Fibroblast of the aortic adventitia (primary cell): ENCODE measurements around the gene ZDHHC4. TPM values are rescaled to one million over a fixed set of nuclear protein-coding genes. Genes with fewer than 3 reads are reported as not detected.

Experiments used
- DNase-seq: peaks from one replicate; pipeline ENCODE4 v3.0.0-alpha.2; 2010; ENCODE audit warnings: low read depth
- H3K4me3 ChIP-seq: 2 replicates; pipeline ENCODE4 v1.5.1; 2011; ENCODE audit warnings: low read depth, mild to moderate bottlenecking, control low read depth, low read length, moderate library complexity
- total RNA-seq: library from RNA; depleted of rRNA; stranded (reverse); fragments of >200 nt; gene quantifications from 2 replicates; pipeline ENCODE4 v1.2.3, GENCODE V29; 2012; ENCODE audit warnings: low replicate concordance
- TF ChIP-seq, protein P1 (sequence below): IDR thresholded peaks from 2 replicates; pipeline ENCODE4 v1.5.1; 2011; ENCODE audit warnings: mild to moderate bottlenecking, low read length, control low read depth, inconsistent platforms; ENCODE audit not compliant: insufficient read depth

The ZDHHC4 gene
- total RNA-seq, 1 donor, result 51.2 TPM

DNA sequence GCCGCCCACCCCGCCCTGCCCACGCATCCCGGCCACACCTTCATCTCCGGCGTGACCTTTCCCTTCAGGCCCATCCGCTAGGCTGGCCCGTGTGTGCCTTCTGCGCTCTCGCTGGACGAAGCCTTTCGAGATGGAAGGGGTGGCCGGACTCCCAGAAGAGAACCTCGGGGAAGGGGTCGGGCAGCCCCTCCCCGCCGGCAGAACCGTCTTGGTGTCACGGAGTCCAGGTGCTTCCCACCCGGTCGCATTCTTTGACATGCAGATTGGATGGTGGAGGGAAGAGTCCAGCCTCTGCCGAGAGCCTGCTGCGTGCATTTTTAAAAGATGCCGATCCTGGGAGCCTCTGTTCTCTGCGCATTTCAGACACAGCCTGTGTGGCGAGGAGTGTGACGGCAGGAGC is 30.8 kb downstream of the ZDHHC4 start:
- TF ChIP-seq, protein P1, sequence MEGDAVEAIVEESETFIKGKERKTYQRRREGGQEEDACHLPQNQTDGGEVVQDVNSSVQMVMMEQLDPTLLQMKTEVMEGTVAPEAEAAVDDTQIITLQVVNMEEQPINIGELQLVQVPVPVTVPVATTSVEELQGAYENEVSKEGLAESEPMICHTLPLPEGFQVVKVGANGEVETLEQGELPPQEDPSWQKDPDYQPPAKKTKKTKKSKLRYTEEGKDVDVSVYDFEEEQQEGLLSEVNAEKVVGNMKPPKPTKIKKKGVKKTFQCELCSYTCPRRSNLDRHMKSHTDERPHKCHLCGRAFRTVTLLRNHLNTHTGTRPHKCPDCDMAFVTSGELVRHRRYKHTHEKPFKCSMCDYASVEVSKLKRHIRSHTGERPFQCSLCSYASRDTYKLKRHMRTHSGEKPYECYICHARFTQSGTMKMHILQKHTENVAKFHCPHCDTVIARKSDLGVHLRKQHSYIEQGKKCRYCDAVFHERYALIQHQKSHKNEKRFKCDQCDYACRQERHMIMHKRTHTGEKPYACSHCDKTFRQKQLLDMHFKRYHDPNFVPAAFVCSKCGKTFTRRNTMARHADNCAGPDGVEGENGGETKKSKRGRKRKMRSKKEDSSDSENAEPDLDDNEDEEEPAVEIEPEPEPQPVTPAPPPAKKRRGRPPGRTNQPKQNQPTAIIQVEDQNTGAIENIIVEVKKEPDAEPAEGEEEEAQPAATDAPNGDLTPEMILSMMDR, result no peak
- no peak for DNase-seq
- H3K4me3 ChIP-seq, result no peak overlapping the region

DNA sequence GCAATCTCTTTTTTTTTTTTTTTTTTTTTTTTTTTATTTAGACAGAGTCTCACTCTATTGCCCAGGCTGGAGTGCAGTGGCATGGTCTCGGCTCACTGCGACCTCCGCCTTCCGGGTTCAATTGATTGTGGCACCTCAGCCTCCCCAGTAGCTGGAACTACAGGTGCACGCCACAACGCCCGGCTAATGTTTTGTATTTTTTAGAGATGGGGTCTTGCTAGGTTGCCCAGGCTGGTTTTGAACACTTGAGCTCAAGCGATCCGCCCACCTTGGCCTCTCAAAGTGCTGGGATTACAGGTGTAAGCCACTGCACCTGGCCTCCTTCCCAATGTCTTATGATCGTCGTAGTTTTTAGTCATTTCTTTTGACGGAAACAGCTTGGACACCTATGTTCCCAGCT is 31.5 kb downstream of the ZDHHC4 start:
- no peak overlapping the region for H3K4me3 ChIP-seq
- TF ChIP-seq, protein P1, result no peak
- DNase-seq, result no peak

DNA sequence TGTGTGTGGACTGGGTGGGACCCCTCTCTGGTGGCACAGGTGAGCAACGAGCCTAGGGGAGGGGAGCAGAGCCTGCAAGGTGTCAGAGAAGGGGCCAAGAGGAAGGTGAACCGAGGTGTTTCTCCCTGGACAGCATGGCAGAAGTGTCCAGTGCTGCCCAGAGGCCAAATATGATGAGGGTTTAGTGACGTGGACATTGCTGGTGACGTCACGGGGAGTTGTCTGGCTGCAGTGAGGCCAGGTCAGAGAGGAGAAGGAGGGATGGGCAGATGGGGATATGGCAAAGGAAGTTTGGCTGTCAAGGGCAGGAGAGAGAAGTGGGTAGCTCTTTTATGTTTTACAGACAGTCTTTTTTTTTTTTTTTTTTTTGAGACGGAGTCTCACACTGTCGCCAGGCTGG is 35.6 kb downstream of the ZDHHC4 start:
- no peak for DNase-seq
- H3K4me3 ChIP-seq, result no peak overlapping the region
- TF ChIP-seq, protein P1, result no peak

DNA sequence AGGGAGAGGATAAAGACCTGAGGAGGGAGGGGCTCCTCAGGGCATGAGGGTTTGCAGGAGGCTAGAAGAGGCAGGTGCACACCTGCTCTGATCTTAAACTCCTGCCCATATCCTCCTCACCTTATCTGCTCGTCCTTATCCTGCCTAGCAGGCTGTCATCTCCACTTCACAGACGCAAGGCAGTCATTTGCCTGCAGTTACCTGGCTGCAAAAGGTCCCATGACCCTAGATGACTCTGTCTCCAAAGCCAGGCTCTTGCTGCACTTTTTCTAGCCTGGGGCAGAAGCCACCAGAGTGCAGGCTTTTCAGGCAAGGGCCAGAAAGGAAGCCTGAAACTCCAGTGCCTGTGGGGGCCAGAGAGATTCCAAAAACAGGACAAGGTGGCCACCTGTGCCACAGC is 36.5 kb downstream of the ZDHHC4 start:
- no peak overlapping the region for H3K4me3 ChIP-seq
- DNase-seq, result no peak
- TF ChIP-seq, protein P1, result no peak

DNA sequence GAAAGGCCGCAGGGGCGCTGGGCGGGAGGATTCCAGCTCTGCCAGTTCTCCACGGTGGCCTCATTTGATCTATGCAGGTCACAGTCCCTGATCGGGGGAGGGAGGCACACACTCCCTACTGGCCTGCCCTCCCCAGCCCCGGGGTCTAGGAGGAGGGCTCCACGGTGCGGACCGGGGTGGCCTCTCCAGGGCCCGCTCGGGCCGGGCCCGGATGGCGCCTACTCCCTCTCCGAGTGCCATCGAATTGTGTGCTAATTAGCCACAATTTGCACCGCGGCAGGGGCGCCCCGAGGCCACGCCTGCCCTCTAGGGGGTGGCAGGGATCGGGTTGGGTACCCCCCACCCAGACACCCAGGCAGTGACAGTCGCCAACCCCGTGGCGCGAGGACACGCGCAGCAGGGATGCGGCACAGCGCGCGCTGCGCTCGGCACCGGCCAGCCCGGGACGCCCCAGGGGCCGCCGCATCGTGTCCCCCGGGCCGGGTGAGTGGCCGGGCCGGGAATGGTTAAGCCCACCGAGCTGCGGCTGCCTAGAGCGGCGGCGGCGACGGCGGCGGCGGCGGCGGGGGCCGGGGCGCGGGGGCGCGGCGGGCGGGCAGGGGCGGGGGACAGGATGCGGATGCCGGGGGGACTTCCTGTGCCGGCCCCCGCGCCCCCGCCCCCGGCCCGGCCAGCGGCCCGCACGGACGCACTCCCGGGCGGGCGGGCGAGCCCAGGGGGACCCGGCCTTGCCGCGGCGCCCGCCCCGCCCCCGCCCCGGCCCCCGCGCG is 37.9 kb downstream of the ZDHHC4 start, which contains the start of gene ZNF853:
ZNF853 (plus strand) TSS at position 658 of the 770 bp plus-strand sequence. CDS start 565 bp downstream, outside the sequence.
- TF ChIP-seq, protein P1, result no peak

DNA sequence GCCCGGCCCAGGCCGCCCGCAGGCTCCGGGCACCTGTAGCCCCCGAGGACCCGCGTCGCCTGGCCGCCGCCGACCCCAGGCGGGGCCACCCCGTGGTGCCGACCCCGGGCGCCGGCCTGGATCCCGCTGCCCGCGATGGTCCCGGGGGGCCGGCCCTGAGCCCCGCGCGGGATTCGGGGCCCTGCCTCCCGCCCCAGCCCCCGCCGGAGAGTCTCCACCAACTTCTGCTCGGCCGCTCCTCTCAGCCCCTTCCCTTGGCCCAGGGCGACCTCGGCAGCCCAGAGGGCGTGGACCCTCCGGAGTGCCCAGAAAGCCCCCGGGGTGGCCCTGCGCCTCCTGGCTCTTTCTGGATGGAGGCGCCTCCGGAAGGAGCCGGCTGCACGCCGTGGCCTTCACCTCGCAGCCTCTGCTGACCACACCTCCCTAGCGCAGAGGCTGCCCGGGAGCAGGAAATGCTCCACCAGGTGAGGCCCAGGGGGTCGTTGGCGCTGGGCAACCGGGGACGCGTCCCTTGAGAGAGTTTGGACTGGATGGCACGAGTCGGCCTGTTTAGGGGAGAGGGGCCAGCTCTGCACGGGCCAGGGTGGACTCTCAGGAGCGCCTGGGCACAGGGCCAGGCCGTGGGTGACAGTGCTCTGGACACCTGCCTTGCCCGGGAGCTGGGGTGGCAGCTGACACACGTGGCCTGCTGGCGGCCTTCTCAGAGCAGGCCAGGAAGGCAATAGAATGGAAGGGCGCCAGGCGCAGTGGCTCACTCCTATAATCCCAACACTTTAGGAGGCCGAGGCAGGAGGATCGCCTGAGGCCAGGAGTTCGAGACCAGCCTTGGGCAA is 38.7 kb downstream of the ZDHHC4 start:
- TF ChIP-seq, protein P1, result no peak
- H3K4me3 ChIP-seq, result peak overlapping the region; percentile 38
- no peak for DNase-seq

More for the DNA sequence above, 37.9 kb downstream of the ZDHHC4 start, which contains the start of gene ZNF853:
- H3K4me3 ChIP-seq, result peak within 1 kb of the TSS; percentile 38
- no peak for DNase-seq
